Retina (tissue), 1 donor: ENCODE results near the gene EPS8L2.
A peak's percentile ranks its signal among the peaks of the same experiment; 100 is the strongest.
"Not testable (repeated sequence)": the region's sequence is repeated elsewhere in the genome, so short reads cannot be mapped to it uniquely, and the experiment has no call there.

Experiments
- DNase-seq: peaks from one replicate; pipeline ENCODE4 v3.0.0-alpha.2; 2016

The EPS8L2 gene

DNA sequence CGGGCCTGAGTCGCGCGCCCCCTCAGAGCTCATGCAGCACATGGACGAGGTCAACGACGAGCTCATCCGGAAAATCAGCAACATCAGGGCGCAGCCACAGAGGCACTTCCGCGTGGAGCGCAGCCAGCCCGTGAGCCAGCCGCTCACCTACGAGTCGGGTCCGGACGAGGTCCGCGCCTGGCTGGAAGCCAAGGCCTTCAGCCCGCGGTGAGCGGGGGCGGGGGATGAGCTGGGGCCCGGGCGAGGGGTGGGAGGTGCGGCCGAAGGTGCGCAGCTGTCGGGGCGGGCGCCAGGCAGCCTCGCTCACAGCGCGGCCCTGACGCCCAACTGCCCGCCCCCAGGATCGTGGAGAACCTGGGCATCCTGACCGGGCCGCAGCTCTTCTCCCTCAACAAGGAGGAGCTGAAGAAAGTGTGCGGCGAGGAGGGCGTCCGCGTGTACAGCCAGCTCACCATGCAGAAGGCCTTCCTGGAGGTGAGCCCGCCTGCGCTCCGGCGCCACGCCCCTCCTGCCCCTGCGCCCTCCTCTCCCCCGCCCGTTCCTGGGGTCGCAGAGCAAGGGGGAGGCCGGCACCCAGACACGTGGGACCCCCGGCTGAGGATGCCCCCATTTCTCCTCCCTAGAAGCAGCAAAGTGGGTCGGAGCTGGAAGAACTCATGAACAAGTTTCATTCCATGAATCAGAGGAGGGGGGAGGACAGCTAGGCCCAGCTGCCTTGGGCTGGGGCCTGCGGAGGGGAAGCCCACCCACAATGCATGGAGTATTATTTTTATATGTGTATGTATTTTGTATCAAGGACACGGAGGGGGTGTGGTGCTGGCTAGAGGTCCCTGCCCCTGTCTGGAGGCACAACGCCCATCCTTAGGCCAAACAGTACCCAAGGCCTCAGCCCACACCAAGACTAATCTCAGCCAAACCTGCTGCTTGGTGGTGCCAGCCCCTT, 20.5 kb downstream of the EPS8L2 start:
- no peak for DNase-seq

DNA sequence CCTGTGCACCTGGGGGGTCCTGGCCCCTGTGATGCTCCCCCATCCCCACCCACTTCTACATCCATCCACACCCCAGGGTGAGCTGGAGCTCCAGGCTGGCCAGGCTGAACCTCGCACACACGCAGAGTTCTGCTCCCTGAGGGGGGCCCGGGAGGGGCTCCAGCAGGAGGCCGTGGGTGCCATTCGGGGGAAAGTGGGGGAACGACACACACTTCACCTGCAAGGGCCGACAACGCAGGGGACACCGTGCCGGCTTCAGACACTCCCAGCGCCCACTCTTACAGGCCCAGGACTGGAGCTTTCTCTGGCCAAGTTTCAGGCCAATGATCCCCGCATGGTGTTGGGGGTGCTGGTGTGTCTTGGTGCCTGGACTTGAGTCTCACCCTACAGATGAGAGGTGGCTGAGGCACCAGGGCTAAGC, 21.3 kb downstream of the EPS8L2 start:
- DNase-seq: no peak

DNA sequence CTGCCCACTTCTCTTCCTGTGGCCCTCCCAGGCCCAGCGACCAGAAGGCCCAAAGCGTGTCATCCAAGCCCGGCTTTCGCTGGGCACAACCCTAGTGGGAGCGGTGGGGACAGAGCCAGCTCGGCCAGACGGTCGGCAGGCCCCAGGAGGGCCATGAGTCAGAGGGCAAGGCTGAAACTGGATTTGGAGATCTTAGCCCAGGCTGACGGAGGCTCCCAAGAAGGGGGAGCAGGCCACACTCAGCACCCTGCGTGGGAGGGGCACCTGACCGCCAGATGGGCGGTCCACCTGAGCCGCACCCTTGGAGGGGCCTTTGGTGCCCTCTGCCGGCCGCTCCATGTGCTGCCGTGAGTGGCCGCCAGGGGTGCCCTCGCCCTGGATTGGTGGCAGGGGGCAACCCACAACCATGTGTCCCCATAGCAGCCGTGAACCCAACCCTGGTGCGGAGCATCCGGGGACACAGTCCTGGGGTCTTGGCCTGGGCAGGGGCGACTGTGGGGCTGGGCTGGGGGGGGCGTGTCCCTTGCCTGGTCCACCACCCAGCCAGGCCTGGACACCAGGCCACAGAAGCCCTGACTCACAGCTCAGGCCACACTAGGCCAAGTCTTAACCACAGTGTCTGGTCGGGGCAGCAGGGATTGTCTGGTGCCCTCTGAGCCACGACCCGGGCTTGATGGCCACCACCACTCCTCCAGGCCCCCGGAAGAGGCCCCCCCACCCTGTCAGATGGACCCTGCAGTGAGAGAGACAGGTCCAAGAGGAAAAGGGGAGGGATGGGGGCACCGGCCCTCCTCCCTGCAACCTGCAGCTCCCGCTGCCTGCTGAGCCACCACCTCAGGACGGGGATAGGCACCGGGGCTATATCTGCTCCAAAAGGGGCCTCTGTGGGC, 22.1 kb downstream of the EPS8L2 start:
- peak; percentile 87 for DNase-seq

DNA sequence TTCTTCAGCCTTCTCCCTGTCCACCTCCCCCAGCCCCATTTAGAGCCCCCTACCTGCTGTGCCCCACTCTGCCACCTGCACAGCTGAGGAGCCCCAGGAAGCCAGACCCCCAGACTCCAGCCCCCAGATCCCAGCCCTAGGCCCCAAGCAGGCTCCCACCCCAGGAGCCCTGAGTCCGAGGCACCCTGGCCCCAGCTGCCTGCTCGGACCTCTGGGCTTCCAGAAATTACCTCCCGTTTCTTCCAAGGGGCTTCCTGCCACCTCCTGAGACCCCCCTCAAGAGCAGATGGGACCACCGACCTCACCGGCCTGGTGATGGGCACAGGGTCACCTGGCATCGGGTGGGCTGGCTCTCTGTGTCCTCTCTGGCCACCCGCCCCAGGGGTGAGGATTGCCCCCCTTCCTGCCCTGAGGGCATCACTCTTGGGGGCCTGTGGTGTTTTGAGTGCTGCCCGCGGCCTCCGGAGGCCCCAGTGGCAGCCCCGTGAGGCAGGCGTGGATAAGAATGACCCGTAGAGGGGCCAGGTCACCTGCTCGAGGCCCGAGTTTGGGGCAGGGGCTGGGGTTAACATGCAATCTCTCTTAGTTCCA, 23.0 kb downstream of the EPS8L2 start:
- DNase-seq: no peak

DNA sequence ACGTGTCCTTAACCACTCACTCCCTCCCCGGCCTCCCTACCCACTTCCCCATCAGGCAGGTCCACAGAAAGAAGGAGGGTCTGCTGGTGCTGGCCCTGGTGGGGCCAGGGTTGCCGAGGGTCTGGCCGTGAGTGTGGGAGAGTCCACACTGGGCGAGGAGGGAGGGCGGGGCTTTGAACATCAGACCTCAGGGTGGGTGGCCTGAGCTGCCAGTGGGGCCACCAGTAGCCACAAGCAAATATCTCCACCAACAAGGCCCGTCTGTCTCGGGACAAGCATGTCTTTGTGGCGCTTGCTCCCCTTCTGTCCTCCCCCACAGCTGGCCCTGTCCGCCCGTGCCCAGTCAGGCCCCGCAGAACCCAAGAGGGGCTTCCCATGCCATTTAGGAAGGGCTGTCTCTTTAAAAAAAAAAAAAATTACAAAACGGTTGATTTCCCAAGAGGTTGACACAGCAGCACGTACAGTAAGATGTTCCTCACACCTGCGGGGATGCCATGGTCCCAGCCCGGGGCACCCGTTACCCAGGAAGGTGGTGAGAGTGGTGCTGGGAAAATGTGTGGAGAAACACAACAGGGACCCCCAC, 23.6 kb downstream of the EPS8L2 start:
- no peak for DNase-seq

DNA sequence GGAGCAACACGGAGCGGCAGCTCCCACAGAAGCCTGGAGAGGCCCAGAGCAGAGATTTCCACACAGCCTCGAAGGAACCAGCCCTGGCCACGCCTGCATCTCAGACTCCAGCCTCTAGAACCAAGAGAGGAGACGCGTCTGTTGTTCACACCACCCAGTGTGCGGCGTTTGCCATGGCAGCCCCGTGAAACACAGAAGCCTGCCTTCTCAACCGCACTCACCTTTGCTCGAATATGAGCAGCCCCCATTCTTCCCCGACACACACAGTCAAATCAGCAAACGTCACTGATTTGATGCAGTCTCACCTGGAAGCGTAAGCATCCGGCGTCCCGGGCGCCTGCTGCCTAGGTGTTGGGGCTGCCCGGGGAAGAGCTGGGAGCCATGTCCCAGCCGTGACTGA, 27.0 kb downstream of the EPS8L2 start:
- DNase-seq: no peak

DNA sequence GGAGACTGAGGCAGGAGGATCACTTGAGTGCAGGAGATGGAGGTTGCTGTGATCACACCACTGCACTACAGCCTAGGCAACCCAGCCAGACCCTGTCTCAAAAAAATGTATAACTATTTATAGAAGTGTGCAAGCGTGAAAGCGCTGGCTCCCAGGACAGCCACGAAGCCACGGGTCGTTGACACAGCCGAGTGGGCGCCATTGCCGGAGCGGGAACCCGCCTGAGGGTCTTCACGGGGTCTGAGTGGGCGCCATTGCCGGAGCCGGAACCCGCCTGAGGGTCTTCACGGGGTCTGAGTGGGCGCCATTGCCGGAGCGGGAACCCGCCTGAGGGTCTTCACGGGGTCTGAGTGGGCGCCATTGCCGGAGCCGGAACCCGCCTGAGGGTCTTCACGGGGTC, 28.5 kb downstream of the EPS8L2 start:
- not testable (repeated sequence) for DNase-seq

DNA sequence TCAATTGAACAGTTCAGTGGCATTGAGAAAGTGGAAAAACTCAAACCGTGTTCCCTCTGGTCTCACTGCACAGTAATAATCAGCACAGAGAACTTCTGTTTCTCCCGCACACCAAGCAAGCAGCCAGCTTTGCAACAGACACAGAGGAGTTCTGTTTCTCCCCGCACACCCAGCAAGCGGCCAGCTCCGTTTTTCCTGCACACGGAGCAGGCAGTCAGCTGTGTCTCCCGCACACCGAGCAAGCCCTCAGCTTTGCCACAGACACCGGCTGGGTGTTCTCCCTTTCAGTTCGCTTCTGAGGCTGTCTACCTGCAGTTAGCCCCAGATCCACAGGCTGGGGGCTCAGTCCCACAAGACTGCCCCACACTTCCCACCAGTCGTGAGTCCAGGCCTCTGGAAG, 31.3 kb downstream of the EPS8L2 start:
- no peak for DNase-seq

DNA sequence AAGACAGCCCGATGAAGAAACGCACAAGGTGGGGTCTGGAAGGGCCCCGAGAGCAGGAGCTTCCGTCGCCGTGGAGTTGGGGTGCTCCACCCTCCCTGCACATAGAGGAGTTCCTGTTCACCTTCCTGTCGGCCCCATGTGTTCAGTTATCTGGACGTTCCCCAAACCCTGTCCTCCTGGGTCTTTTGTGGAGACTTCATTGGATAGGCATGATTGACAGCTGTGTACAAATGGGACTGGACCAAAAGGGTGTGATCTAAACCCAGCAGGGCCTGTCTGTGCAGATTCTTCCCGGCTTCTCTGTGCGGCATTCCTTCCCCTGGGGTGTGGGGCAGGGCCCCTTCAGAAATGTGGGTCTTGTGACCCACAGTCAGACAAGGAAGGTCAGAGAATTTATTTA, 31.9 kb downstream of the EPS8L2 start:
- not testable (repeated sequence) for DNase-seq

DNA sequence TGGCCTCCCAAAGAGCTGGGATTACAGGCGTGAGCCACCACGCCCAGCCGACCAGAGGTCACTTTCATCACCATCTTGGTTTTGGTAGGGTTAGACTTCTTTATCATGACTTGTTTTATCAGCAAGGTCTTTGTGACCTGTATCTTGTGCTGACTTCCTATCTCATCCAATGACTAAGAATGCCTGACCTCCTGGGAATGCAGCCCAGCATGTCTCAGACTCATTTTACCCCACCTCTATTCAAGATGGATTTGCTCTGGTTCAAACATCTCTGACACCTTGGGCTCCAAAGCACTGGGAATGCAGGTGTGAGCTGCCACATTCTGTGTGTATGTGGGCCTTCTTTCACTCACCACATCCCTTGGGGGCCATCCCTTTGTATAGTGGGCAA, 36.1 kb downstream of the EPS8L2 start:
- DNase-seq: no peak

DNA sequence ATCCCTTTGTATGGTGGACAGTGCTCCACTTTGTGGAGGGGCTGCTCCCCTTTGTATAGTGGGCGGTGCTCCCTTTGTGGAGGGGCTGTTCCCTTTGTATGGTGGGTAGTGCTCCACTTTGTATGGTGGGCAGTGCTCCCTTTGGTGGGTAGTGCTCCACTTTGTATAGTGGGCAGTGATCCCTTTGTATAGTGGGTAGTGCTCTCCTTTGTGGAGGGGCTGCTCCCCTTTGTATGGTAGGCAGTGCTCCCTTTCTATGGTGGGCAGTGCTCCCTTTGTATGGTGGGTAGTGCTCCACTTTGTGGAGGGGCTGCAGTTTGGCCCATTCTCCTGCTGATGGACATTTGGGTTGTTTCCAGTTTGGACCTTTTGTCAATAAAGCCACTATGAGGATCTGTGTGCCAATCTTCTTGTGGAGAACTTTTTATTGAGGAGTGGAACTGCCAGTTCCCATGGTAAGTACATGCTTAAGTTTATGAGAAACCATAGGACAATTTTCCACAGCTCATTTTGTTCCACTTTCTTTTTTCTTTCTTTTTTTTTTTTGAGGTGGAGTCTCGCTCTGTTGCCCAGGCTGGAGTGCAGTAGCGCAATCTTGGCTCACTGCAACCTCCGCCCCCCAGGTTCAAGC, 36.7 kb downstream of the EPS8L2 start:
- DNase-seq: no peak

DNA sequence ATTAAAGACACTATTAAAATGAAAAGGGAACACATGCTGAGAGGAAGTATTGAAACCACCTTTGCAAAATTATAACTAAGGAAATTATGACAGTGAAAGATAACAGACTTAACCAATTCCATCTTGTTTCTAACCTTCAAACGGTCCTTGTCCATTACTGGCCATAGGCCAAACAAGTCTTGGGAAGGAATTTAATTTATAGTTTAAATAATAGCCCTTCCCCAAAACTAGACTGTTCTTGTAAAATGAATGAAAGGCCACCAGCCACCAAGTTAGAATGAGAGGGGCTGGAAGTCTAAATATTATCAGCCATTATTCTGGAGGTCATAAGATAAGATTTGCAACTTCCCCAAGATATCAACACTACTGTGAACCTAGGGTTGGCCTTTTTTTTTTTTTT, 39.4 kb downstream of the EPS8L2 start:
- DNase-seq: no peak

DNA sequence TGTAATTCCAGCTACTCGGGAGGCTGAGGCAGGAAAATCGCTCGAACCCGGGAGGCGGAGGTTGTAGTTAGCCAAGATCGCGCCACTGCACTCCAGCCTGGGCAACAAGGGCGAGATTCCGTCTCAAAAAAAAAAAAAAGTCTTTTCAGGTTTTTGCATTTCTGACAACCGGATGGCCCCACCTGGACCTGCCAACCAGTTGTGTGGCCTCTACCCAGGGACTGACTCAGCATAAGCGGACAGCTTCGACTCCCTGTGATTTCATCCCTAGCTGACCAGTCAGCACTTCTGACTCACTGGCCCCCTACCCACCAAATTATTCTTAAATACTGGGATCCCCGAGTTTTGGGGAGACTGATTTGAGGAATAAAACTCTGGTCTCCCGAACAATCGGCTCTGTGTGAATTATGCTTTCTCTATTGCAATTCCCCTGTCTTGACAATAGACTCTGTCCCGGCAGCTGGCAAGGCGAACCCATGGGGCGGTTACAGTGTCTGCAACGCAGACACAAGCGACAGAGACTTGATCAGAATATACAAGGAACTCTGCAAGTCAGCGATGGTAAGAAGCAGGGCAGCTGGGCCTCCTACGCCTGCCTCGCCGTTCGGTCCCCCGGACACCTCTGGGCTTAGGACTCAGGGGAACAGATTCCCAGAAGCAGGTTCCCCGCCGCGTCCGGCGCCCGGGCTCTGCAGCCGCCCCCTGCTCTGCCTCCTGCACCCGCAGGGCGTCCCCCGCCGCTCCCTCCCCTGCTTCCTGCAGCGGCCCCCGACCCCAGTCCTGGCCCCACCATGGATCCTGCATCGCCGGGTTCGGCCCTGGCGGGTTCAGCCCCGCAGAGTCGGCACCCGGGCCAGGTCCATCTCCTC, 40.5 kb downstream of the EPS8L2 start:
- no peak for DNase-seq

DNA sequence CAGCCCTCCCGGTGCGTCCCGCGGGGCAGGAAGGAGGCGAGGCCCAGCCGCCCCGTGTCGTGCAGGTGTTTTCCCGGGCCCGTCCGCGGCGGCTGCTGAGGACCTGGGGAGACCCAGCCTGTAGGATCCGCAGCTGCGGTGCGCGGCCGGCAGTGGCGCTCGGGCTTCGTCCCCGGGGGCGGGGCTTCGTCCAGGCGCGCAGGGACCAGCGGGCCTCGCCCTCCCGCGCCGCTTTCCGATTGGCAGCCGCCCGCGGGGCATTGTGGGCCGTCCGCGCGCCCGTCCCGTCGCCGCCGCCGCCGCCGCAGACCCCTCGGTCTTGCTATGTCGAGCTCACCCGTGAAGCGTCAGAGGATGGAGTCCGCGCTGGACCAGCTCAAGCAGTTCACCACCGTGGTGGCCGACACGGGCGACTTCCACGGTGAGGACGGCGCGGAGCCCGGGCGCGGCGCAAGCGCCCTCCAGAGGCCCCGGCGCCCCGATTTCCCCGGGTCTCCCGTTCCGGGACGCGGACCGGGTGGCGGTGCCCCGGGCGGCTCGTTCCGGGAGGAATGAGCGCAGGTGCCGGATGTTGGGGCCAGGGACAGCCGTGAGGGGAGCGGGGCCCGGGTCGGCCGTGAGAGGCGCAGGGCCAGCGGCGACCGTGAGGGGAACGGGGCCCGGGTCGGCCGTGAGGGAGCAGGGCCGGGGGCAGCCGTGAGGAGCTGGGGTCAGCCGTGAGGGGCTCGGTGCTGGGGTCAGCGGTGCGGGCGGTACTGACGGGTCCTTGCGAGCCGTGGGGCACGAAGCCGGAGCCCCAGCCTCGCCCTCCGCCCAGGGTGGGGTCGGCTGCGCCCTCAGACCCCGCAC, 41.4 kb downstream of the EPS8L2 start, which contains the start of gene TALDO1:
TALDO1 (plus strand) TSS at position 307 of the 849 bp plus-strand sequence; CDS start at position 325, 18 bp downstream.
- DNase-seq: peak; percentile 96

DNA sequence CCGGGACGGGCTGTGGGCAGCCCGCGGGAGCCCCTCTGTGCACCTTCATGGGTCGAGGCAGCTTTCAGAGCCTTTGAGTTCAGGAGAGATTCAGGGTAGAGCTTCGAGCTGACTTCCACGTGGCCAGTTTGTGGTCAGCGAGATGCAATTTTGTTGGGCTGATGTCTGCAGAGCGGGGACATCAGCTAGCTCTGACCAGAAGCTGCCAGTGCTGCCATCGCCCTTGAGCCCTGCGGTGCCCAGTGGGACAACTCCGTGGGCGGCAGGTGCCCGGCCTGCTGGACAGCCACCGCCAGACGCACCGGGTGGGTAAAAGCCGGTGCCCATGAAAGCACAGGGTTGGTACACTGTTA, 42.0 kb downstream of the EPS8L2 start:
- no peak for DNase-seq

DNA sequence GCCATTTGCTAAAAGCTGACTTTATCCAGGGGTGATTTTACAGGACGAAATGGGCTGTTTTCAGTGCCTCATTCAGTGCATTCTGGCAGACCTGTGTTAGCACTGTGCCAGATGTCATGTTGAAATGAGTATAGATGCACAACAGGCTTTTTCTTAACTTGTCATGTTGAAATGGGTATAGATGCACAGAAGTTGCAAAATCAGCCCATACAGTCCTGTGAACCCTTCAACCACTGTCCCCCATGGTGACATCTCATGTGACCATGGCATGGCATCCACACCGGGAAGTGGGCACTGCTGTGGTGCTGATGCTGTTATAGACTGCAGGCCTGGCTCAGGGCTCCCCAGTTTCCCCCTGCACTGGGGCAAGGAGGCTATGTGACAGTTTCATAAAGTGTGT, 43.7 kb downstream of the EPS8L2 start:
- no peak for DNase-seq

DNA sequence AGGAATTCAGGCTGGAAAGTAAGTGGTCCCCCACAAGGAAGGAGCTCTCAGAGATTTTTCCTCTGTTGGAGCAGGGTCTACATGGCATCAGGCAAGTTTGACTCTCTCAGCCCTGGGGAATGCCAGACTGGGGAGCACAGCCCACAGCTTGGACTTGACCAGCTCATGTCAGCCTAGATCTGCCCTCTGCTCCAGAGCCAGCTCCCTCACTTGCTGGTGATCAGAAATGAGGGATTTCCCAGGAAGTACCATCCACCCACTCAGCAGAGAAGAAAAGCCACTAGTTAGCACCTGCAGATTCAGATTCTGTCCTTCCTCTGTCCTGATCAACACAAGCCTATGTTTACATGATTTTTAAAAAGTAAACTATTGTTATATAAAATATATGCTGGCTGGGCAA, 54.2 kb downstream of the EPS8L2 start:
- no peak for DNase-seq

DNA sequence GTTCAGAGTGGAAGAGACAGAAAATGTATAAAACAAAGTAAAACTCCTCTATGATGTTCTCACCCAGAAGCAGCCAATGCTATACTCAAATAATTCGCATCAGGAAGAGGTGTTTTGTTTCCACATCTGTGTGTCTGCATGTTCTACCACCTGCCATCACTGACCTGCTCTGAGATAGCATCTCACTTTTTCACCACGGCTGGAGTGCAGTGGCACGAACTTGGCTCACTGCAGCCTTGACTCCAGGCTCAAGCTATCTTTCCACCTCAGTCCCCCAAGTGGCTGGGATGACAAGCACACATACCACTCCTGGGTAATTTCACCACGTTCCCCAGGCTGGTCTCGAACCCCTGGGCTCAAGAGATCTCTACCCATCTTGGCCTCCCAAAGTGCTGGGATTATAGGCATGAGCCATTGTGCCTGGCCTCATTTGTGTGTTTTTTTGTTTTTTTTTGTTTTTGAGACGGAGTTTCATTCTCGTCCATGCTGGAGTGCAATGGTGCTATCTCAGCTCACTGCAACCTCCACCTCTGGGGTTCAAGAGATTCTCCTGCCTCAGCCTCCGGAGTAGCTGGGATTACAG, 55.6 kb downstream of the EPS8L2 start:
- DNase-seq: no peak

DNA sequence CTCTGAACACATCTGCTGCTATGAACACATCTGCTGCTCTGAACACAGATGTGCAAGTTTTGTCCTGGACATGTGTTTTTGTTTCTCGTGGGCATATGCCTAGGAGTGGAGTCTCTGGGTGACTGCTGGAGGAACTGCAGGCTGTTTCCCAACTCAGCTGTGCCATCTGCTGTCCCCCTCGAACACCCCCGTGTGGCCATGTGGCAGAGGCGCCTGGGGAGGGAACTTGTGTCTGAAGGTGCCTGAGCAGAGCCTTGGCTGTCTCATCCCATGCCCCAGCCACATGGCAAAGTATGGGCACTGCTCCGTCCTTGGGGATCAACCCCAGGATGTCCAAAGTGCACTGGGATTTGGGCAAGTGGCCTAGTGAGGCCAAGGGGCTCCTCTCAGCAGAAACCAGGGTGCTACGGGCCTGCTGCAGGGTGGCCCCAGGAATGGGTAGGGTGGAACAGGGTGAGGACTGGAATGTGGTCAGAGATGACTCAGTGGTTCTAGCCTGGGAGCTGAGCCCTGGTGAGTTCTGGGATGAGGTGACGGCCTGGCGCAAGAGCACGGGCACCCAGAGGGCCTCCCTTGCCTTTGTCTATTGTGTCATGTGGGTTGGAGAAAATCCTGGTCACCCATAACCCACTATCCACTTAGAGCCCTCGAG, 56.5 kb downstream of the EPS8L2 start:
- no peak for DNase-seq

DNA sequence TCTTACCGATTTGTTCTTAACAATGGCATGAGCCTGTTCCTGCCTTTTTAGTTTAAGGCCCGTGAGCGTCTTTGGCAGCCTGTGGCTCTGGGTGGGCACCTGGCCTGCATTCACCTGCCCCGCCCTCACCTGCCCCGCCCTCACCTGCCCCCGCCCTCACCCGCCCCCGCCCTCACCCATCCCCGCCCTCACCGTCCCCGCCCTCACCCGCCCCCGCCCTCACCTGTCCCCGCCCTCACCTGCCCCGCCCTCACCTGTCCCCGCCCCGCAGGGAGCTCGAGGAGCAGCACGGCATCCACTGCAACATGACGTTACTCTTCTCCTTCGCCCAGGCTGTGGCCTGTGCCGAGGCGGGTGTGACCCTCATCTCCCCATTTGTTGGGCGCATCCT, 57.0 kb downstream of the EPS8L2 start:
- no peak for DNase-seq
